Hepatocyte (in vitro differentiated cells): ENCODE results near the gene KNDC1. TPM values are rescaled to one million over a fixed set of nuclear protein-coding genes. Genes with fewer than 3 reads are reported as not detected.

Experiments
- DNase-seq: peaks from one replicate; pipeline ENCODE4 v3.0.0-alpha.2; 2016; ENCODE audit warnings: low spot score
- H2AFZ ChIP-seq: fragments of 200-600 bp; sonication (generic); 2 replicates; pipeline ENCODE4 v1.6.0; 2016; ENCODE audit warnings: antibody characterized with exemption, mild to moderate bottlenecking
- H3K27ac ChIP-seq: fragments of 200-600 bp; sonication (generic); 2 replicates; pipeline ENCODE4 v1.5.1; 2016; ENCODE audit warnings: mild to moderate bottlenecking
- H3K27me3 ChIP-seq: fragments of 200-600 bp; sonication (generic); 2 replicates; pipeline ENCODE4 v1.6.1; 2016
- H3K36me3 ChIP-seq: fragments of 200-600 bp; sonication (generic); replicated peaks from 2 replicates; pipeline ENCODE4 v1.5.1; 2016; ENCODE audit warnings: low read depth; ENCODE audit not compliant: insufficient read depth
- H3K4me1 ChIP-seq: fragments of 200-600 bp; sonication (generic); 2 replicates; pipeline ENCODE4 v1.5.1; 2016; ENCODE audit warnings: mild to moderate bottlenecking, moderate library complexity; ENCODE audit not compliant: insufficient read depth
- H3K4me2 ChIP-seq: fragments of 200-600 bp; sonication (generic); 2 replicates; pipeline ENCODE4 v1.6.0; 2016
- H3K4me3 ChIP-seq: fragments of 200-600 bp; sonication (generic); 2 replicates; pipeline ENCODE4 v1.5.1; 2016; ENCODE audit warnings: mild to moderate bottlenecking
- H3K79me2 ChIP-seq: fragments of 200-600 bp; sonication (generic); 2 replicates; pipeline ENCODE4 v1.6.0; 2017; ENCODE audit warnings: mild to moderate bottlenecking
- H3K9me2 ChIP-seq: fragments of 200-600 bp; sonication (generic); replicated peaks from 2 replicates; pipeline ENCODE4 v1.6.0; 2017; ENCODE audit warnings: mild to moderate bottlenecking; ENCODE audit not compliant: insufficient read depth
- H3K9me3 ChIP-seq: fragments of 200-600 bp; sonication (generic); 2 replicates; pipeline ENCODE4 v1.5.1; 2016; ENCODE audit warnings: low read depth, mild to moderate bottlenecking
- H4K20me1 ChIP-seq: fragments of 200-600 bp; sonication (generic); 2 replicates; pipeline ENCODE4 v1.6.0; 2016; ENCODE audit warnings: mild to moderate bottlenecking; ENCODE audit not compliant: insufficient read depth, poor library complexity, severe bottlenecking
- EZH2 ChIP-seq: fragments of 200-600 bp; sonication (generic); IDR thresholded peaks from 2 replicates; pipeline ENCODE4 v1.6.1; 2016; ENCODE audit warnings: antibody characterized with exemption, mild to moderate bottlenecking, borderline replicate concordance
- EZH2phosphoT487 ChIP-seq: fragments of 200-600 bp; sonication (generic); IDR thresholded peaks from one replicate; pipeline ENCODE4 v1.6.1; 2018; ENCODE audit warnings: antibody characterized with exemption, mild to moderate bottlenecking, low read depth, moderate library complexity; ENCODE audit not compliant: unreplicated experiment, severe bottlenecking
- WGBS: methylation state at CpG from one replicate; pipeline ENCODE4 v1.1.6; 2016; ENCODE audit warnings: low lambda C conversion rate; ENCODE audit errors: missing lambda C conversion rate; 5-methylcytosine and 5-hydroxymethylcytosine counted together
- polyA plus RNA-seq: library from polyadenylated mRNA; unstranded; fragments of >200 nt; fragmentation: Nextera tagmentation; extraction: Ambion mirVana; gene quantifications from 2 replicates; pipeline ENCODE4 v1.2.1, GENCODE V29; 2016
- total RNA-seq: library from RNA; depleted of rRNA; stranded (reverse); fragments of >200 nt; gene quantifications from 2 replicates; pipeline ENCODE4 v1.2.3, GENCODE V29; 2014
- TF ChIP-seq, protein P1 (sequence below): fragments of 200-600 bp; sonication (generic); IDR thresholded peaks from 2 replicates; pipeline ENCODE4 v1.5.1; 2016; ENCODE audit warnings: antibody characterized with exemption, mild to moderate bottlenecking; ENCODE audit not compliant: poor library complexity

The KNDC1 gene
- total and polyA plus RNA-seq, 2 experiments from 2014 or later = 3.8 to 4.3 TPM

DNA sequence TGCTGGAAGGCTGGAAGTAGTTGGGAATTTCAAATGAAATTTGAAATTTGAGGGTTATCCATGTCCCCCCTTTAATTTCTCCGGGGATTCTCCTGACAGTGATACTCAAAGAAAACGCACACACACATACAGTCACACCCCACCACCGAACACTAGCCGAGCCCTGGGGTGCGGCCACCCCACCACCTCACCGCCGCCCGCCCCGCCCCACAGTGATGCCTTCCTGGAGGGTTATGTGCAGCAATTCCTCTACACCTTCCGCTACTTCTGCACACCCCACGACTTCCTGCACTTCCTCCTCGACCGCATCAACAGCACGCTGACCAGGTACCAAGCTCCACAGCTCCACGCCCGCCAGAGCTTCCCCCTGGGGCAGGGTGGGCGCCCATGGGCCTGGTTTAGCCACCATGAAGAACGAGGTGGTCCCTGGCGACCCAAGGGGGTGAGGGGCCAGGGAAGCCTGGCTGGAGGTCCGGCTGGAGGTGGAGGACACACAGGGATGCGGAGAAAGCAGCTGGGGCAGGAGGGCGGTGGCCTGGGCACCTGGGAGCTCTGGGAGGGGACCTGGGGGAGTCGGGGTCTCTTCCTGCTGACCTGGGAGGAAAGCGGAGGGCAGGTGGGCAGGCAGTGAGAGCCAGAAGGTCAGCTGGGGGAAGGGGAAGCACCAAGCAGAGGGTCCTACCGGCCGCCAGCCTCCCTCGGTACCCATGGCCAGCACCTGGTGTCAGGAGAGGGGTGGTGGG is 50.5 kb downstream of the KNDC1 start:
- no peak for DNase-seq
- no peak overlapping the region for H3K27ac ChIP-seq
- no peaks in the 10 kb centered on the region for H3K79me2 ChIP-seq
- no peaks in the 10 kb centered on the region for H3K4me1 ChIP-seq
- WGBS = 92% methylated on average over 17 of the region's 27 CpGs
- no peaks in the 10 kb centered on the region for H3K36me3 ChIP-seq
- H3K4me3 ChIP-seq = no peak overlapping the region
- H4K20me1 ChIP-seq = no peaks in the 10 kb centered on the region
- no peaks in the 10 kb centered on the region for H3K27me3 ChIP-seq
- H3K4me2 ChIP-seq = no peak overlapping the region
- TF ChIP-seq EZH2phosphoT487 (no peak), EZH2 (no peak)
- TF ChIP-seq, protein P1, sequence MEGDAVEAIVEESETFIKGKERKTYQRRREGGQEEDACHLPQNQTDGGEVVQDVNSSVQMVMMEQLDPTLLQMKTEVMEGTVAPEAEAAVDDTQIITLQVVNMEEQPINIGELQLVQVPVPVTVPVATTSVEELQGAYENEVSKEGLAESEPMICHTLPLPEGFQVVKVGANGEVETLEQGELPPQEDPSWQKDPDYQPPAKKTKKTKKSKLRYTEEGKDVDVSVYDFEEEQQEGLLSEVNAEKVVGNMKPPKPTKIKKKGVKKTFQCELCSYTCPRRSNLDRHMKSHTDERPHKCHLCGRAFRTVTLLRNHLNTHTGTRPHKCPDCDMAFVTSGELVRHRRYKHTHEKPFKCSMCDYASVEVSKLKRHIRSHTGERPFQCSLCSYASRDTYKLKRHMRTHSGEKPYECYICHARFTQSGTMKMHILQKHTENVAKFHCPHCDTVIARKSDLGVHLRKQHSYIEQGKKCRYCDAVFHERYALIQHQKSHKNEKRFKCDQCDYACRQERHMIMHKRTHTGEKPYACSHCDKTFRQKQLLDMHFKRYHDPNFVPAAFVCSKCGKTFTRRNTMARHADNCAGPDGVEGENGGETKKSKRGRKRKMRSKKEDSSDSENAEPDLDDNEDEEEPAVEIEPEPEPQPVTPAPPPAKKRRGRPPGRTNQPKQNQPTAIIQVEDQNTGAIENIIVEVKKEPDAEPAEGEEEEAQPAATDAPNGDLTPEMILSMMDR = no peak
- no peak overlapping the region for H2AFZ ChIP-seq
- H3K9me2 ChIP-seq = no peaks in the 10 kb centered on the region
- no peaks in the 10 kb centered on the region for H3K9me3 ChIP-seq

DNA sequence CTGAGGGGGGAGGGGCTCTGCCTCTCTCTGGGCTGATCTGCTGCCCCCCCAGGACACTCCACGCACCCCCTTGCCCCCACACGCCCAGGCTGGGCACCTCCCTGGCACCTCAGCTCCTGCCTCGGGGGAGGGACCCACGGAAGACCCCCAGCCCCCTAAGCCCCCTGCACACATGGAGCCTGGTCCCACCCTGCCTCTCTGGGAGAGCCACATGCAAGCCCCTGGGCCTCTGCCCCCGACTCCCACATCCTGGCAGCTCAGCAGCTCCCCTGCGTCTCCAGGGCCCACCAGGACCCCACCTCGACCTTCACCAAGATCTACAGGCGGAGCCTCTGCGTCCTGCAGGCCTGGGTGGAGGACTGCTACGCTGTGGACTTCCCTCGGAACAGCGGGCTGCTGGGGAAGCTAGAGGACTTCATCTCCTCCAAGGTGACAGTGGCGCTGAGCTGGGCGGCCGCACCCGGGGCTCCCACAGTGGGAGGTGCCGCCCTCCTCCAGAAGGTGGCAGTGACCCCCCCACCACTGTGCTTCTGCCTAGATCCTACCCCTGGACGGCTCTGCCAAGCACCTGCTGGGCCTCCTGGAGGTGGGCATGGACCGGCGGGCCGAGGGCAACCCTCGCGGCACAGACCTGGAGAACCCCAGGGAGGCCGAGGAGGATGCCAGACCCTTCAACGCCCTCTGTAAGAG is 51.3 kb downstream of the KNDC1 start:
- WGBS = 93% methylated on average over 21 of the region's 25 CpGs
- H2AFZ ChIP-seq = no peak overlapping the region

DNA sequence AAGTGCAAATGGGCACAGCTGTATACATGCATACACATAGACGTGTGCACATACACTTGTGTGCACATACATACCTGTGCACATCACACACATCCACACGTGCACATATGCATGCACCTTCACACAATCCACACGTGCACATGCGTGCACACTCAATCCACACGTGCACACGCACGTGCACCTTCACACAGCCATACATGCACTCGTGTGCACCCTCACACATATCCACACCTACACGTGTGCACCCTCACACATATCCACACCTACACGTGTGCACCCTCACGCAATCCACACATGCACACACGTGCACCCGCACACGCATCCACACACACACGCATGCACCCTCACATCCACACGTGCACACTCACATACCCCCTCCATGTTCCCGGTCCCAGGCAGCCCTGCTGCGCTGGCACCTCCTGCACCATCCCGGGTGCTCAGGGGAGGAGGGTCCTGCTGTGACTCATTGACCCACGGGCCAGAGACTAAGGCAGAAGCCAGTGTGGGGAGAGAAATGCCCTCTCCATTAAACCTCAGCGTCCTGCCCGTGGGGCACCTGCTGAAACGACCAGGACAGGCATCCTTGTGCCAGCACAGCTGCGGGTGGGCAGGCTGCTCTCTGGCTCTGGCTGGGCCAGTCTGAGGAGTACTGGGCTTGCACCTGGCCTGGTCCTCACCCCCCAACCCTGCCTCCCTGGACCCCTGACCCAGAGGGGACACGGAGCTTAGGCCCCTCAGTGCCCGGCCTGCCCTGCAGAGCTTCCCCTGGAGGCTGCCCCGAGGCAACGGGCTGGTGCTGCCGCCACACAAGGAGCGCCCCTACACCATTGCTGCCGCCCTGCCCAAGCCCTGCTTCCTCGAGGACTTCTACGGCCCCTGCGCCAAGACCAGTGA is 52.2 kb downstream of the KNDC1 start:
- no peaks in the 10 kb centered on the region for H3K4me1 ChIP-seq
- H3K9me3 ChIP-seq = no peaks in the 10 kb centered on the region
- WGBS = 97% methylated on average over 32 of the region's 34 CpGs
- no peaks in the 10 kb centered on the region for H3K27me3 ChIP-seq
- no peaks in the 10 kb centered on the region for H4K20me1 ChIP-seq
- H3K79me2 ChIP-seq = no peaks in the 10 kb centered on the region
- TF ChIP-seq, protein P1 = no peak
- no peak for TF ChIP-seq EZH2
- TF ChIP-seq EZH2phosphoT487 = no peak
- H2AFZ ChIP-seq = no peak overlapping the region
- DNase-seq = no peak
- H3K27ac ChIP-seq = no peak overlapping the region
- no peak overlapping the region for H3K4me3 ChIP-seq
- H3K9me2 ChIP-seq = no peaks in the 10 kb centered on the region
- H3K36me3 ChIP-seq = no peaks in the 10 kb centered on the region
- no peak overlapping the region for H3K4me2 ChIP-seq

More for the DNA sequence above, 51.3 kb downstream of the KNDC1 start:
- no peaks in the 10 kb centered on the region for H3K9me3 ChIP-seq
- no peaks in the 10 kb centered on the region for H3K4me1 ChIP-seq
- H3K36me3 ChIP-seq = no peaks in the 10 kb centered on the region
- H3K27me3 ChIP-seq = no peaks in the 10 kb centered on the region
- H3K27ac ChIP-seq = no peak overlapping the region
- no peak for DNase-seq
- H3K4me3 ChIP-seq = no peak overlapping the region
- no peak overlapping the region for H3K4me2 ChIP-seq
- no peaks in the 10 kb centered on the region for H3K9me2 ChIP-seq
- H3K79me2 ChIP-seq = no peaks in the 10 kb centered on the region
- TF ChIP-seq EZH2phosphoT487 (no peak), EZH2 (no peak)
- TF ChIP-seq, protein P1 = no peak
- H4K20me1 ChIP-seq = no peaks in the 10 kb centered on the region
